D341Med (cell line): Measurements from ENCODE around the gene CAMKK1.
"Not testable (repeated sequence)": the region's sequence is repeated elsewhere in the genome, so short reads cannot be mapped to it uniquely, and the experiment has no call there.

Experiments
- DNase-seq: peaks from one replicate; pipeline ENCODE4 v3.0.0; 2012; ENCODE audit warnings: low spot score

The CAMKK1 gene

GRCh38 chr17:3879186-3879585, 13.7 kb downstream of the CAMKK1 start:
- peak; percentile 82 for DNase-seq

GRCh38 chr17:3877220-3877619, 15.6 kb downstream of the CAMKK1 start:
- no peak for DNase-seq

- no peak for DNase-seq
These were observed 17.5 kb downstream of the CAMKK1 start for GRCh38 chr17:3875317-3875716.

GRCh38 chr17:3873862-3874261, 19.0 kb downstream of the CAMKK1 start:
- DNase-seq: no peak

- no peak for DNase-seq
These were observed 22.0 kb downstream of the CAMKK1 start for GRCh38 chr17:3870871-3871306.

GRCh38 chr17:3867606-3868005, 25.2 kb downstream of the CAMKK1 start:
- no peak for DNase-seq

GRCh38 chr17:3867106-3867505, 25.7 kb downstream of the CAMKK1 start:
- DNase-seq: no peak

GRCh38 chr17:3866276-3866675, 26.6 kb downstream of the CAMKK1 start:
- no peak for DNase-seq

- DNase-seq: no peak
These were observed 27.7 kb downstream of the CAMKK1 start for GRCh38 chr17:3865176-3865575.

GRCh38 chr17:3864534-3864933, 28.3 kb downstream of the CAMKK1 start:
- DNase-seq: no peak

GRCh38 chr17:3861761-3862681, 30.8 kb downstream of the CAMKK1 start:
- DNase-seq: no peak

- DNase-seq: no peak
These were observed 31.7 kb downstream of the CAMKK1 start for GRCh38 chr17:3860939-3861700.

- DNase-seq: no peak
These were observed 32.9 kb downstream of the CAMKK1 start for GRCh38 chr17:3859940-3860339.

GRCh38 chr17:3857261-3858105, 35.4 kb downstream of the CAMKK1 start:
- no peak for DNase-seq

GRCh38 chr17:3854204-3854603, 38.6 kb downstream of the CAMKK1 start:
- DNase-seq: not testable (repeated sequence)

- no peak for DNase-seq
These were observed 40.3 kb downstream of the CAMKK1 start for GRCh38 chr17:3852561-3852960.

GRCh38 chr17:3851461-3852100, 41.3 kb downstream of the CAMKK1 start:
- DNase-seq: no peak

- DNase-seq: no peak
These were observed 44.5 kb downstream of the CAMKK1 start for GRCh38 chr17:3848229-3848835.

GRCh38 chr17:3847165-3847670, 45.6 kb downstream of the CAMKK1 start:
- DNase-seq: no peak

- no peak for DNase-seq
These were observed 46.3 kb downstream of the CAMKK1 start for GRCh38 chr17:3846437-3847164.
